Urinary bladder (tissue), 4 donors: ENCODE measurements around the gene MTA2. TPM values are rescaled to one million over a fixed set of nuclear protein-coding genes. Genes with fewer than 3 reads are reported as not detected.
"Not testable (repeated sequence)": the region's sequence is repeated elsewhere in the genome, so short reads cannot be mapped to it uniquely, and the experiment has no call there.

Experiments
- DNase-seq: peaks from one replicate; pipeline ENCODE4 v3.0.0-alpha.2; 2015; ENCODE audit errors: extremely low spot score
- H3K27ac ChIP-seq: one replicate; pipeline ENCODE4 v1.5.1; 2013; ENCODE audit warnings: low read depth, mild to moderate bottlenecking, moderate library complexity
- H3K36me3 ChIP-seq: one replicate; pipeline ENCODE4 v1.6.1; 2013; ENCODE audit warnings: mild to moderate bottlenecking, moderate library complexity; ENCODE audit not compliant: insufficient read depth
- H3K4me1 ChIP-seq: one replicate; pipeline ENCODE4 v1.6.1; 2013; ENCODE audit warnings: mild to moderate bottlenecking, moderate library complexity; ENCODE audit not compliant: insufficient read depth
- H3K4me3 ChIP-seq: one replicate; pipeline ENCODE4 v1.5.1; 2013; ENCODE audit warnings: low read depth, low read length
- WGBS: extraction: QIAGEN DNeasy Blood & Tissue Kit; methylation state at CpG from one replicate; pipeline ENCODE4 v1.1.7; 2013; 5-methylcytosine and 5-hydroxymethylcytosine counted together
- polyA plus RNA-seq: library from polyadenylated mRNA; stranded (reverse); fragments of 200-250 nt; gene quantifications from one replicate; pipeline ENCODE4 v1.2.3, GENCODE V29; 2013
- total RNA-seq: library from RNA; depleted of rRNA; stranded (reverse); fragments of >200 nt; gene quantifications from one replicate; pipeline ENCODE4 v1.2.3, GENCODE V29; 2014
- donor health status: healthy with polysubstance abuse.
- donor health status: healthy.

Gene MTA2
- total and polyA plus RNA-seq, 2 donors = 52.8 to 75.2 TPM

- DNase-seq = no peak
- no peaks in the 10 kb centered on the region for H3K36me3 ChIP-seq
- no peak overlapping the region for H3K4me3 ChIP-seq
- H3K4me1 ChIP-seq = no peaks in the 10 kb centered on the region
- no peak overlapping the region for H3K27ac ChIP-seq
- 50% methylated on average over 13 of the region's 13 CpGs for WGBS
These were observed 8.1 kb downstream of the MTA2 start for GRCh38 chr11:62593434-62594044.

DNA sequence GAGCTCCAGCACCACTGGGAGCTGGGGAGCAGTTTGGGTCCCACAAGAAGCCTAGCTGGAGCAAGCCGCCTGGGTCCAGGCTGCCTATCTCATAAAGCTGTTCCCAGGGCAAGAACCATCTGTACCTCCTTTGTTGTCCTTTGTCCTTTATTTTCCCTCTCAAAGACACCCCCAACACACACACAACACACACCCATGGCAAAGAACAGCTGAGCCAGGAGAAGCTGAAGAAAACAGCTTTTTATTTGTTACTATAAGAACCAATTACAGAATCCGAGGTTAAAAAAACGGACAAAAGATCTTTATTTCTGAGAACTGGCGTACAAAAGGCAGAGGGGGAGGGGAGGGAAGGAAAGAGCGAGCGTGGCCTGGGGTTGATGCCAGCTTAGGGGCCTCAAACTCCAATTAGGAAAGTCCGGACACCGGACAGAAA is 8.7 kb downstream of the MTA2 start:
- Histone ChIP-seq H3K27ac (no peak overlapping the region), H3K36me3 (no peaks in the 10 kb centered on the region), H3K4me3 (no peak overlapping the region), H3K4me1 (no peaks in the 10 kb centered on the region)
- WGBS = 73% methylated on average over 8 of the region's 8 CpGs
- DNase-seq = no peak

DNA sequence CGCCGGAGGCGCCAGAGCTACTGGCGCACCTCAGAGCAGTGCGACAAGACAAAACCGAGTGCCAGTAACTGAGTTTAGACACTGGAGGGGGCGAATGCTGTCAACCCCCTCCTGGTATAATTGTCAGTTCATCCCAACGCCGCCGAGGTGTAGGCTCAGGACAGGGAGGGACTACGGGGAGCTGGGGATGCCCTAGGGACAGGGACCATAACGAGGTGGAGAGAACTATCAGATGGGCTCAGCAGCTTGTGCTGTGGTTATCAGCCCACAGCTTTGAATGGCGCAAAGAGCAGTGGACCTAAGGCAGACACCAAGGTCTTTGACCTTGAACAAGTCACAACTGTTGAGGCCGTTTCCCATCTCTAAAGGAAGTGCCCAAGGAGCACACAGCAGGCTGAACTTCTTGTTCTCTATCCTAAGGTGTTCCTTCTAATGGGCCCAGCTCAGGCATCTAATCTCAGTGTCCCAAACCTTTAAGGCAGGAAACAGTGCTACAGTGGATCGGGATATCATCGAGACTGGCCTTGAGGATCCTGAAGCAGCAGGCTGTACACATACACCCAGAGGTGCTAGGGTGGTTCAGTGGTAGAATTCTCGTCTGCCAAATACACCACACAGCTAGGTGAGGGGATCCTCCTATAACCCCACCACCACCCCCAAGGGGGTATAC is 9.4 kb downstream of the MTA2 start:
- H3K27ac ChIP-seq = peak overlapping the region; percentile 86
- peaks cover 4% of the 10 kb centered on the region for H3K36me3 ChIP-seq
- peak overlapping the region; percentile 33 for H3K4me3 ChIP-seq
- DNase-seq = no peak
- 14% methylated on average over 17 of the region's 17 CpGs for WGBS
- H3K4me1 ChIP-seq = no peaks in the 10 kb centered on the region

- under 1% methylated on average over 58 of the region's 58 CpGs for WGBS
- peak; percentile 97 for DNase-seq
- Histone ChIP-seq H3K4me1 (no peaks in the 10 kb centered on the region), H3K4me3 (peak within 1 kb of the TSS; percentile 72), H3K27ac (peak within 1 kb of the TSS; percentile 90), H3K36me3 (peaks cover 4% of the 10 kb centered on the region)
These were observed 10.1 kb downstream of the MTA2 start, which contains the start of gene TUT1 for GRCh38 chr11:62591448-62592145. Gene TUT1, minus strand, starts transcription at chr11:62591523. Its CDS starts 38 bp downstream, at chr11:62591485.

GRCh38 chr11:62588966-62589637 is 12.6 kb downstream of the MTA2 start:
- peaks cover 5% of the 10 kb centered on the region for H3K36me3 ChIP-seq
- H3K4me1 ChIP-seq = no peaks in the 10 kb centered on the region
- WGBS = 64% methylated on average over 18 of the region's 18 CpGs
- DNase-seq = no peak
- no peak overlapping the region for H3K4me3 ChIP-seq
- no peak overlapping the region for H3K27ac ChIP-seq

GRCh38 chr11:62585356-62585755 is 16.3 kb downstream of the MTA2 start:
- not testable (repeated sequence) for H3K36me3 ChIP-seq, H3K4me3 ChIP-seq, H3K4me1 ChIP-seq, H3K27ac ChIP-seq, DNase-seq
- 95% methylated on average over 7 of the region's 7 CpGs for WGBS

DNA sequence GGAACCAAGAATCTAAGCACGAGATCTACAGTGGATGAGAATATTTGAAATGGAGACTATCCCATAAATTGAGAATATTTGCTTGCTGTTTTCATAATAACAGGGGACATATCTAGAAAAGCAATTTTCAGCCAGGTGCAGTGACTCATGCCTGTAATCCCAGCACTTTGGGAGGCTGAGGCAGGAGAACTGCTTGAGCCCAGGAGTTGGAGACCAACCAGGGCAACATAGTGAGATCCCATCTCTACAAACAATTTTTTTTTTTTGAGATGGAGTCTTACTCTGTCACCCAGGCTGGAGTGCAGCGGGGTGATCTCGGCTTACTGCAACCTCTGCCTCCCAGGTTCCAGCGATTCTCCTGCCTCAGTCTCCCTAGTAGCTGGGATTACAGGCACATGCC is 19.9 kb downstream of the MTA2 start:
- WGBS = 97% methylated on average over 4 of the region's 4 CpGs
- H3K36me3 ChIP-seq, H3K27ac ChIP-seq, DNase-seq, H3K4me3 ChIP-seq, H3K4me1 ChIP-seq: not testable (repeated sequence)

- peaks cover 5% of the 10 kb centered on the region for H3K36me3 ChIP-seq
- no peak overlapping the region for H3K27ac ChIP-seq
- H3K4me1 ChIP-seq = no peaks in the 10 kb centered on the region
- H3K4me3 ChIP-seq = no peak overlapping the region
- DNase-seq = no peak
- WGBS = 93% methylated on average over 18 of the region's 18 CpGs
These were observed 20.5 kb downstream of the MTA2 start for GRCh38 chr11:62580959-62581715.

- DNase-seq = no peak
- Histone ChIP-seq H3K4me3 (no peak overlapping the region), H3K4me1 (no peaks in the 10 kb centered on the region), H3K27ac (no peak overlapping the region), H3K36me3 (peaks cover 4% of the 10 kb centered on the region)
- 87% methylated on average over 2 of the region's 2 CpGs for WGBS
These were observed 22.4 kb downstream of the MTA2 start for GRCh38 chr11:62579252-62579651.

DNA sequence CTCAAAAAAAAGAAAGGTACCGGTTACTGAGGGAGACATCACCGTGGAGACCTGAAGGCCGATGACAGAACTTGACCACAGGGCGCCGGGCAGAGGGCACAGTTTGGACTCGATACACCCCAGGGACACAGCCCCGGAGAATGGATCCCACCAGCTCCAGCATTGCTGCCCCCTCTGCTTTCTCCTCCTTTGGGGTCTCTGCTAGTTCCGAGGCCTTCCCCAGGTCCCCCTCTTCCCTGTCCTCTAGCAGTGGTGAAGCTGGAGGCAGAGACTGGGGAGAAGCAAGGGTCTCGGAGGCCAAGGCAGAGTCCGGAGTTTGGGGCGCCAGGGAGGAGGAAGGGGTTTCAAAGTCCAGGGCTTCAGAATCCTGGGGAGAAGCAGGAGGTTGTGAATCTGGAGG is 23.1 kb downstream of the MTA2 start:
- Histone ChIP-seq H3K4me1 (no peaks in the 10 kb centered on the region), H3K27ac (no peak overlapping the region), H3K4me3 (no peak overlapping the region), H3K36me3 (peaks cover 2% of the 10 kb centered on the region)
- no peak for DNase-seq
- WGBS = 94% methylated on average over 11 of the region's 11 CpGs

GRCh38 chr11:62577046-62577714 is 24.5 kb downstream of the MTA2 start:
- no peaks in the 10 kb centered on the region for H3K4me1 ChIP-seq
- WGBS = 70% methylated on average over 12 of the region's 12 CpGs
- no peak for DNase-seq
- H3K4me3 ChIP-seq = no peak overlapping the region
- H3K36me3 ChIP-seq = peaks cover 2% of the 10 kb centered on the region
- H3K27ac ChIP-seq = no peak overlapping the region

- H3K27ac ChIP-seq = no peak overlapping the region
- peaks cover 2% of the 10 kb centered on the region for H3K36me3 ChIP-seq
- no peaks in the 10 kb centered on the region for H3K4me1 ChIP-seq
- no peak for DNase-seq
- H3K4me3 ChIP-seq = no peak overlapping the region
- WGBS = 75% methylated on average over 14 of the region's 14 CpGs
These were observed 25.8 kb downstream of the MTA2 start for GRCh38 chr11:62575837-62576236.
